Measurements from ENCODE around the gene LSM12.

The LSM12 gene

DNA sequence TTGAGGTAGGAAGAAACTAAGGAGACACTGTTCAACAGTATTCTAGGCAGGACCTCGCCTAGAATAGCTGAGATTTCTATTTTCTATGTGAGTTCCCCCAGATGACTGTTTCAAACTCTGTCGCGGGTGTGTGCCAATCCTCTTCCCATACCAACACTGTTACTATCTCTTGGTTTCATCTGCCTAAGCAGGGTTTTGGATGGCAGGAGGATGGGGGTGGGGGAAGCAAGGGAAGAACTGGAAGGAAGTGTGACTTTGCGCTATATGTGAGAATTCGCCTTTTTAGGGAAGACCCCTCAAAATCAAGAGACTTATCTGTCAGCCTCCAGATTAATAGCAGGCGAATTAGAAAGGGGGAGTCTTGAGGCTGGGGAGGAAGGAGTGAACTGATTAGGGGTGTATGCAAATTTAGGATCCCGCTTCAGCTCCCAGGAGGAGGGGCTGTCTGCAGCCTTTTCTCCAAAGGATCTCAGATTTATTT is 3.5 kb upstream of the LSM12 start:
- no peak for DNase-seq (ENCODE audit: low spot score)
- in situ Hi-C loops (cut with MboI; ENCODE audit: low pct_unique_long_range_greater_than_20kb, low sequenced_read_pairs, unreplicated experiment) = no loop called here
- TF ChIP-seq, protein P1, sequence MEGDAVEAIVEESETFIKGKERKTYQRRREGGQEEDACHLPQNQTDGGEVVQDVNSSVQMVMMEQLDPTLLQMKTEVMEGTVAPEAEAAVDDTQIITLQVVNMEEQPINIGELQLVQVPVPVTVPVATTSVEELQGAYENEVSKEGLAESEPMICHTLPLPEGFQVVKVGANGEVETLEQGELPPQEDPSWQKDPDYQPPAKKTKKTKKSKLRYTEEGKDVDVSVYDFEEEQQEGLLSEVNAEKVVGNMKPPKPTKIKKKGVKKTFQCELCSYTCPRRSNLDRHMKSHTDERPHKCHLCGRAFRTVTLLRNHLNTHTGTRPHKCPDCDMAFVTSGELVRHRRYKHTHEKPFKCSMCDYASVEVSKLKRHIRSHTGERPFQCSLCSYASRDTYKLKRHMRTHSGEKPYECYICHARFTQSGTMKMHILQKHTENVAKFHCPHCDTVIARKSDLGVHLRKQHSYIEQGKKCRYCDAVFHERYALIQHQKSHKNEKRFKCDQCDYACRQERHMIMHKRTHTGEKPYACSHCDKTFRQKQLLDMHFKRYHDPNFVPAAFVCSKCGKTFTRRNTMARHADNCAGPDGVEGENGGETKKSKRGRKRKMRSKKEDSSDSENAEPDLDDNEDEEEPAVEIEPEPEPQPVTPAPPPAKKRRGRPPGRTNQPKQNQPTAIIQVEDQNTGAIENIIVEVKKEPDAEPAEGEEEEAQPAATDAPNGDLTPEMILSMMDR (IDR thresholded peaks at IDR 0.05; ENCODE audit: extremely low read depth, insufficient read depth, missing control alignments) = no peak

DNA sequence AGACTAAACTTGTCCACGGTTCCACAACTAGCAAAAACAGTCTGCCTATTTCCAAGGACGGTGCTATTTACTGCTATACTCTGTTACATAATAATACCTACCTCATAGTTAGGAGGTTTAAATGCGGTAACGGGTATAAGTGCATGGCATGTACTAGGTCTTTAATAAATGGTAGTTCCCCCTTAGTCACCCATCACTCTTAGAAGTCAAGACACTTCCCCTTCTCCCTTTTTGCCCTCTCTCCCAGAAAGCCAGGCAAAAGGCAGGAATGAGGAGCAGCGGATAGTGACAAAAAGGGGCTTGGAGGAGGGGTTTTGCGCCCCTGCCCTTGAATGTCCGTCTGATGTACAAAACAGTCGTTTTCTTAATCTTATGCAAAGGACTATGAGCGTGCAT is 1.1 kb upstream of the LSM12 start:
- in situ Hi-C loops (cut with MboI; ENCODE audit: low pct_unique_long_range_greater_than_20kb, low sequenced_read_pairs, unreplicated experiment) = no loop called here
- DNase-seq (ENCODE audit: low spot score) = no peak
- TF ChIP-seq, protein P1 (IDR thresholded peaks at IDR 0.05; ENCODE audit: extremely low read depth, insufficient read depth, missing control alignments) = no peak

DNA sequence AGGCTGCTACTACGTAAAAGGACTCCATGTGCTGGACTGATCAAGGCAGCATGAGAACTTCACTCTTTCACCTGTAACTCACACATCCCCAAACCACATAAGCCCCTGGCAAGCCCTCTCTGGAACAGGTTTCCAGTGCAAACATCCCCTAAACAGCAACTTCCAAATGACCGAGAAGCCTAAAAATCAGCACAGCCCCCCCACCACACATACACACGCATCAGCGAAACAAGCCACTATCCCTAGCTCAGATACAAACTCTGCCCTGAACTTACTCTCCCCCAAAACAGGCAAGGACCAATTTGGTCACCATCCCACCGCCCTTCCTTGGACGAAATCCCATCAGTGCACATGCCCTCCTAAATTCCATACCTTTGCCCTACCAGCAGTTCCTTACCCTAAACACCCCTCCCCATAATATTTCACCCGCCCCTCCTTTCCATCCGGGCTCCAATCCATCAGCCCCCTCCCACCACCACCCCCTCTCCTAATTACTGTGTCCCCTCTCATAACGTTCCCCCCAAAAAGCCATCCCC is 735 bp downstream of the LSM12 start:
- TF ChIP-seq, protein P1 (IDR thresholded peaks at IDR 0.05; ENCODE audit: extremely low read depth, insufficient read depth, missing control alignments) = no peak
- DNase-seq (ENCODE audit: low spot score) = peak; percentile 42
- in situ Hi-C loops (cut with MboI; ENCODE audit: low pct_unique_long_range_greater_than_20kb, low sequenced_read_pairs, unreplicated experiment) = no loop called here

DNA sequence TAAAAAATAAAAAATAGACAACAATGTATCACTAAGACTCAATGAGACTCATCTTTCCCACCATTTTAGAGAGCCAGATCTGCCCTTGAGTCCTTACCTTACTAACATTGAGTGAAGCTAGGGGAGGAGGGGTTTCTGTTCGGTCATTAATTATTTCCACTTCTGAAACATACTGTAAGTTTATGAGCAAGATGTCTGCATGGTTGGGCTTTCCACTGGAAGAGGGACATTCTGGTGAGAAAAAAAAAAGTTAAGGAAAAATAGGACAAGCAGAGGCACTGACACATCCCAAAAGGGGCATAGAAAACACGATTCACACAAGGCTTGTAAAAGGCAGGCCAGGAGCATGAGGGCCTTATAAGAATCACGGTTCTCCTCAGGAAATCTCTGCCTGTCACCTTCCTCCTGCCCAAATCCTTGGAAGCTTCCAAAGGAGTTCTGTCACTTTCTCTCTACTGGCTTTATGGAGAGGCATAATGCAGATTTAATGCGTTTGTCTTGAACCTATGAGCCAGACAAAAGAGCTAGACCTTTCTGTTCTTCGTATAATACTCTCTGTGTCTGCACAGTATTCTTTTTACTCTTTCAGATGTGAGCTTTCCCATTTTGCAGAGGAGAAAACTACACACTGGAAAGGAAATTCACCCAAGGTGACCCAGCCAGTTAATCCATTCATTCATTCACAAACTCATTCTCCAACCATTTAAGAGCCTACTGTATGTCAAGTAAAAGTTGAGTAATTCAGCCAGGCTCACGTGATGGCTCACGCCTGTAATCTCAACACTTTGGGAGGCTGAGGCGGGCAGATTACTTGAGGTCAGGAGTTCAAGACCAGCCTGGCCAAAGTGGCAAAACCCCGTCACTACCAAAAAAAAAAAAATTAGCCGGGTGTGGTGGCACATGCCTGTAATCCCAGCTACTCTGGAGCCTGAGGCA is 2.5 kb downstream of the LSM12 start:
- in situ Hi-C loops (cut with MboI; ENCODE audit: low pct_unique_long_range_greater_than_20kb, low sequenced_read_pairs, unreplicated experiment) = no loop called here
- TF ChIP-seq, protein P1 (IDR thresholded peaks at IDR 0.05; ENCODE audit: extremely low read depth, insufficient read depth, missing control alignments) = no peak
- DNase-seq (ENCODE audit: low spot score) = no peak

DNA sequence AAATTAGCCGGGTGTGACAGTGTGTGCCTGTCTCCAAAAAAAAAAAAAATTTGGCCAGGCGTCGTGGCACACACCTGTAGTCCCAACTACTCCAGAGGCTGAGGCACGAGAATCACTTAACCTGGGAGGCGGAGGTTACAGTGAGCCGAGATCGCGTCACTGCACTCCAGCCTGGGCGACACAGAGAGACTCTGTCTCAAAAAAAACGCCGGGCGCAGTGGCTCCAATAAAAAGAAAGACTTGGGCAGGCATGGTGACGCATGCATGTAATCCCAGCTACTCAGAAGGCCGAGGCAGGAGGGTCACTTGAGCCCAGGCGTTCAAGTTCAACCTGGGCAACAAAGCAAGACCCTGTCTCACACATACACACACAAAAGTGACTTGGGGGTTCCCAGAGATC is 3.6 kb downstream of the LSM12 start:
- TF ChIP-seq, protein P1 (IDR thresholded peaks at IDR 0.05; ENCODE audit: extremely low read depth, insufficient read depth, missing control alignments) = no peak
- DNase-seq (ENCODE audit: low spot score) = no peak
- in situ Hi-C loops (cut with MboI; ENCODE audit: low pct_unique_long_range_greater_than_20kb, low sequenced_read_pairs, unreplicated experiment) = no loop called here

DNA sequence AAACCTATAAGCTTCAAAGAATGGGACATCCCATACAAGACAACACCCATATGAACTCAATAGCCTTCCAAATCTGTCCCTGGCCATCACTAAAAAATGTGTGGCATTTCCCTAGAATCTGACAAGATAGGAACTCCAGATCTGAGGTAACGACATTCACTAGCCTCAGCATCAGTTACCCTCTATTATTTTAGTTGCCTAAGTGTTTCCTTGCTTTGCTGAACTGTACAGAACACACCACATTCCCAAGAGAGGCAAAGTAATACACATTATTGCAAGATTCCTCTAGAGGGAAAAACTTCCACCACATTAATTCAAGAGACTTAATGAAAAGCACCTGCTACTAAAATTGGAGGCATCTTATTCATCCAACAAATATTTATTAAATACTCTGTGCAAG is 5.0 kb downstream of the LSM12 start:
- in situ Hi-C loops (cut with MboI; ENCODE audit: low pct_unique_long_range_greater_than_20kb, low sequenced_read_pairs, unreplicated experiment) = no loop called here
- TF ChIP-seq, protein P1 (IDR thresholded peaks at IDR 0.05; ENCODE audit: extremely low read depth, insufficient read depth, missing control alignments) = no peak
- DNase-seq (ENCODE audit: low spot score) = no peak

Data from GM13977 (cell line).